ENCODE measurements around the gene SIX4.

- TF ChIP-seq CTCF (IDR thresholded peaks at IDR 0.05) (no peak), POLR2A (IDR thresholded peaks at IDR 0.05) (no peak)
These were observed 32.7 kb upstream of the SIX4 start for GRCh38 chr14:60756847-60757246.
